Pons (tissue), 1 donor: ENCODE results near the gene DDX28.
"Not testable (repeated sequence)": the region's sequence is repeated elsewhere in the genome, so short reads cannot be mapped to it uniquely, and the experiment has no call there.

ENCODE experiments used
- DNase-seq: peaks from one replicate; pipeline ENCODE4 v3.0.0-alpha.2; 2016; ENCODE audit warnings: low spot score

The DDX28 gene

GRCh38 chr16:67994040-67994408 is 29.0 kb downstream of the DDX28 start:
- DNase-seq = not testable (repeated sequence)

GRCh38 chr16:67993207-67994039 is 29.6 kb downstream of the DDX28 start:
- DNase-seq = peak; percentile 47

GRCh38 chr16:67992661-67993206 is 30.3 kb downstream of the DDX28 start:
- DNase-seq = no peak

- no peak for DNase-seq
These were observed 33.0 kb downstream of the DDX28 start for GRCh38 chr16:67990018-67990386.

- no peak for DNase-seq
These were observed 33.6 kb downstream of the DDX28 start for GRCh38 chr16:67989322-67990017.

GRCh38 chr16:67988675-67989074 is 34.4 kb downstream of the DDX28 start:
- DNase-seq = no peak

GRCh38 chr16:67987460-67988160 is 35.4 kb downstream of the DDX28 start:
- no peak for DNase-seq

GRCh38 chr16:67986949-67987348 is 36.1 kb downstream of the DDX28 start:
- no peak for DNase-seq

GRCh38 chr16:67982011-67982696 is 40.9 kb downstream of the DDX28 start:
- no peak for DNase-seq

GRCh38 chr16:67979955-67980678 is 42.9 kb downstream of the DDX28 start, which contains the start of gene DPEP3:
Gene DPEP3 (minus strand): TSS chr16:67980499. CDS start chr16:67980380, 119 bp downstream.
- DNase-seq = no peak

- DNase-seq = no peak
These were observed 45.4 kb downstream of the DDX28 start for GRCh38 chr16:67977469-67978227.

GRCh38 chr16:67977005-67977404 is 46.0 kb downstream of the DDX28 start:
- no peak for DNase-seq

- no peak for DNase-seq
These were observed 46.8 kb downstream of the DDX28 start for GRCh38 chr16:67976205-67976604.

GRCh38 chr16:67975321-67976105 is 47.5 kb downstream of the DDX28 start:
- no peak for DNase-seq

- DNase-seq = not testable (repeated sequence)
These were observed 50.7 kb downstream of the DDX28 start for GRCh38 chr16:67972285-67972684.

GRCh38 chr16:67971111-67971510 is 51.9 kb downstream of the DDX28 start:
- DNase-seq = no peak
